Activated CD4-positive, alpha-beta memory T cell treated with anti-CD3 and anti-CD28 coated beads, Interleukin-2, amount 10 ng/mL, durations not matched to agents 7 days and 5 days (primary cell): Measurements from ENCODE around the gene TBXAS1. TPM values are rescaled to one million over a fixed set of nuclear protein-coding genes. Genes with fewer than 3 reads are reported as not detected.

Source experiments
- CTCF ChIA-PET: fragments of 350-600 bp; sonication (Branson Sonifier 250); formaldehyde crosslinking; loops from one replicate; lab custom pipeline; 2021; ENCODE audit warnings: antibody characterized with exemption, inconsistent platforms; lab: Charles Lee
- POLR2A ChIA-PET: fragments of 350-600 bp; sonication (Branson Sonifier 250); formaldehyde crosslinking; loops from one replicate; lab custom pipeline; 2021; ENCODE audit warnings: antibody characterized with exemption; lab: Charles Lee
- DNase-seq: peaks from one replicate; pipeline ENCODE4 v3.0.0-alpha.2; 2020
- H3K27ac Mint-ChIP-seq: one replicate; pipeline ENCODE4 v1.8.0; 2021; ENCODE audit warnings: mild to moderate bottlenecking, mixed read lengths
- H3K27me3 Mint-ChIP-seq: one replicate; pipeline ENCODE4 v1.8.0; 2021; ENCODE audit warnings: mixed read lengths
- H3K36me3 Mint-ChIP-seq: one replicate; pipeline ENCODE4 v1.8.0; 2021; ENCODE audit warnings: low read depth, mixed read lengths
- H3K4me1 Mint-ChIP-seq: one replicate; pipeline ENCODE4 v1.8.0; 2021; ENCODE audit warnings: mixed read lengths
- H3K4me3 Mint-ChIP-seq: one replicate; pipeline ENCODE4 v1.8.0; 2021; ENCODE audit warnings: mild to moderate bottlenecking, mixed read lengths
- H3K9me3 Mint-ChIP-seq: one replicate; pipeline ENCODE4 v1.8.0; 2021; ENCODE audit warnings: mixed read lengths
- total RNA-seq, 2 experiments: library from RNA; stranded (reverse); gene quantifications; one replicate each; pipeline ENCODE4 v1.2.3, GENCODE V29; 2021

Gene TBXAS1
- total RNA-seq: 10 to 100 TPM; 27.4 to 28.7 TPM

DNA sequence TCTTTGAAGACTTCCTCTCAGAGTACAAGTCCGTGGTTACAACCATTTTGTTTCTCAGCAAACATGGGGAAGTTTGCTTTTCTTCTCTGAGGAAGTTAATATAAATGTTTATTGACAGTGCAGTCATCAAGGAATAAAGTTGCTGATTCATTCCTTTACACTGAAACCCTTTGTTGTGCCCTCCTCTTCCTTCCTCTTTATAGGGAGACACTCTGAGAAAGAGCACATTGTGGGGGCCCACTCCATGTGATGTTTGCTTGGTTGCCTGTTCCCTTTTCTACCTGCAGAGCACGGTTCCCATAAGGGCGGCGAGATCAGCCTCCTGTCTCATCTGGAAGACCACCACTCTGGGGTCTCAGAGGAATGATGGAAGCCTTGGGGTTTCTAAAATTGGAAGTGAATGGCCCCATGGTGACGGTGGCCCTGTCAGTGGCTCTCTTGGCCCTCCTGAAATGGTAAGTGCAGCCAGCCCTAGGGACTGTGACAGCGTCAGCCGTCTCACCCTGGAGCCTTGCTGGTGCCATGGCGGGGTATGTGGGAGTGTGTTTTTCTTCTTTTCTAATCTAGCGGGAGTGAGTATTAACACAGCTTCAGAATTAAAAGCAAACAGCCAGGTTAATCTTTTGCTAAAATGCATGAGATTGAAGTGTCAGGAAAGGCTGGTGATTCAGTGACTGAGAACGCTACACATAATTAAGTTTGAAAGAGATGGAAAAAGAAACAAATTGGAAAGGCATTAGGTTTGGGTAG is at the start of gene TBXAS1:
Gene TBXAS1, plus strand, starts transcription at position 240 of the 750 bp plus-strand sequence. Its CDS starts 127 bp downstream, at position 367.
- Mint-ChIP-seq H3K36me3 (peaks cover 33% of the 10 kb centered on the region), H3K27me3 (peaks cover 16% of the 10 kb centered on the region), H3K9me3 (peaks cover 19% of the 10 kb centered on the region), H3K4me1 (peaks cover 28% of the 10 kb centered on the region), H3K27ac (peak within 1 kb of the TSS; percentile 90), H3K4me3 (peak within 1 kb of the TSS; percentile 81)
- ChIA-PET CTCF (interaction anchor here (1.9 kb wide), 1 partner anchor 210 kb away, joined by 7 read pairs; no protein-coding TSS in a partner anchor), POLR2A (interaction anchor here (1.3 kb wide), 1 partner anchor 470 kb away, joined by 3 read pairs; the partner anchor contains the start of gene LUC7L2)
- peak; percentile 39 for DNase-seq

DNA sequence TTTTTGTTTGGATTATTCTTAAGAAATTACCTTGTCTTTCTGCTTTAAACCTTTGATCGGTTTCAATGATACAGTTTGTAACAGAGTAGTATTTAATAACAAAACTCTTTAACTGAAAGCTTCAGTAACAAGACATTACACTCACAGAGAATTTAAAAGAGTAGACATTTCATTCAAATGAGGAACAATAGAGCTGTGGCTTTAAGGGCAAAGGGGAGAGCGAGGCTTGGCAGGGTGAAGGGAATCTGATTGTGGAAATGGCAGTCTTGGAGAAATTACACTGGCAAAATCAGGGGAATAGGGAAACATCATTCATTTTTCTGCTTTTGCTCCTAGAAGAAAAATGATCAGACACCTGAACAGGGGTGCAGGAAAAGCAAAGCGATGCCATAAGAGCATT is 46.1 kb upstream of the TBXAS1 start:
- POLR2A ChIA-PET: no interaction called here

DNA sequence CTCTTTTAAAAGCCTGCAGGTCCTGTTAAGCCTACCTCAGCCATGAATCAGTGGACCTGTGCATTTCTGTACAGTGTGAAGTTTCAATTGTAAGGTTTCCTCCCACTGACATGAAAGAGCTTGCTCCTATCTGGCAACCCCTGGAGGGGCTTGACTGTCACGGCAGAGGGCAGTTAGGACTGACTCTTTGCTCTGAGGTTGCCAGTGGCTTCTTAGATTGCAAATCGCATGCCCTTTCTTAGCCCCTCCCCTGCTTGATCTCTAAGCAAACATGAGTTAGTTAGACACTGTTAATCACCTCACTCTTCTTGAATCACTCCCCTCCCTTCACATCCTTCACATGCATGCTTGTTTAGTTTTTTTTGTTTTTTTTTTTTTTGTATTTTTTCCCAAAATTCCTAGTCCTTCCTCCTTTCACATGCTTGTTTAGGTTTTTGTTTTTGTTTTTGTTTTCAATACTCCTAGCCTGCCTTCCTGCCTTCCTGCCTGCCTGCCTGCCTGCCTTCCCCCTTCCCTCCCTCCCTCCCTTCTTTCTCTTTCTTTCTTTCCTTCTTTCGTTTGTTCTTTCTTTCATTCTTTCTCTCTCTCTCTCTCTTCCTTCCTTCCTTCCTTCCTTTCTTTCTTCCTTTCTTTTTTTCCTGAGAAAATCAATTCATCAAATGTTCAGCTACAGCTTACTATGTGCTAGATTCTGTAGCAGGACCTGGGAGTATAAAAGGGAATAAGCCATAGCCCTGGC is 45.2 kb upstream of the TBXAS1 start:
- Mint-ChIP-seq H3K27me3 (peaks cover 23% of the 10 kb centered on the region), H3K36me3 (no peaks in the 10 kb centered on the region), H3K27ac (no peak overlapping the region), H3K4me1 (peaks cover 4% of the 10 kb centered on the region), H3K9me3 (no peaks in the 10 kb centered on the region), H3K4me3 (no peak overlapping the region)
- ChIA-PET CTCF (no interaction called here), POLR2A (interaction anchor here (0.6 kb wide), 1 partner anchor 347 kb away, joined by 3 read pairs; no protein-coding TSS in a partner anchor)
- no peak for DNase-seq

More for the DNA sequence above, 46.1 kb upstream of the TBXAS1 start:
- CTCF ChIA-PET: no interaction called here
- no peaks in the 10 kb centered on the region for H3K36me3 Mint-ChIP-seq
- H3K4me1 Mint-ChIP-seq: peaks cover 9% of the 10 kb centered on the region
- no peaks in the 10 kb centered on the region for H3K9me3 Mint-ChIP-seq
- no peak for DNase-seq
- H3K27ac Mint-ChIP-seq: no peak overlapping the region
- H3K4me3 Mint-ChIP-seq: no peak overlapping the region
- peaks cover 27% of the 10 kb centered on the region for H3K27me3 Mint-ChIP-seq

DNA sequence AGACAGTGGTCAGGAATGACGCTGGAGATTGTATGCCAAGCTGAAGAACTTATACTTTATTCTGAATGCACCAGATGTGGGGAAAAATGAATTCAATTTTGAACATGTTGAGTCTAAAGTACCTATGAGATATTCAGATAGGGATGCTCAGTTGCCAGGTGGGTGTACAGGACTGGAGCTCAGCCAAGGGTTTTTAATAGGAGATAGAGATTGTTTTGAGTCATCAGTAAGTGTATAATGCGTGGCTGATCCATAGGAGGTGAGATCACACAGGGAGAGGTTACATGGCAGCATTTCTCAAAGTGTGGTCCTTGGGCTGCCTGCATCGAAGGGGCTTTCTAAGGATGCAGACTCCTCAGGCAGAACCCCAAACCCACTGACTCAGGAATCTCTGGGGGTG is 44.4 kb upstream of the TBXAS1 start:
- H3K9me3 Mint-ChIP-seq: no peaks in the 10 kb centered on the region
- POLR2A ChIA-PET: no interaction called here
- no peak overlapping the region for H3K4me3 Mint-ChIP-seq
- no peaks in the 10 kb centered on the region for H3K4me1 Mint-ChIP-seq
- CTCF ChIA-PET: no interaction called here
- no peak overlapping the region for H3K27ac Mint-ChIP-seq
- H3K27me3 Mint-ChIP-seq: peaks cover 15% of the 10 kb centered on the region
- no peaks in the 10 kb centered on the region for H3K36me3 Mint-ChIP-seq
- DNase-seq: no peak

DNA sequence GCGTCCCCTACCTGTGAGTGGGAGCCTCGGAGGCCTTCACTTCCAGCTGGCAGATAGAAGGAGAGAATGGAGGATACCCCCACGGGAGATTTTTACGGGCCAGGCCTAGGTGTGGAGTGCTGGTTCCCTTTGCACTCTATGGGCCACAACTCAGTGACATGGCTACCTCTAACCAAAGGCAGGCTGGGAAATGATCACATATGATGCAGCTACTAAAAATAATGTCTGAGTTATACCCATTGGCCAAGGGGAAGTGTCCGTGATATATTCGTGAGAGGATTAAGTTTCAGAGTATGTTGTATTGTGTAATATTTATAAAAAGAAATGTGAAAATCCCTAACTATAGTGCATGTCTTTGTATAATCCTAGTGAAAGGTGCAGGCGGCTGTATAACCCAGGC is 37.7 kb upstream of the TBXAS1 start:
- POLR2A ChIA-PET: no interaction called here
- no peak for DNase-seq

DNA sequence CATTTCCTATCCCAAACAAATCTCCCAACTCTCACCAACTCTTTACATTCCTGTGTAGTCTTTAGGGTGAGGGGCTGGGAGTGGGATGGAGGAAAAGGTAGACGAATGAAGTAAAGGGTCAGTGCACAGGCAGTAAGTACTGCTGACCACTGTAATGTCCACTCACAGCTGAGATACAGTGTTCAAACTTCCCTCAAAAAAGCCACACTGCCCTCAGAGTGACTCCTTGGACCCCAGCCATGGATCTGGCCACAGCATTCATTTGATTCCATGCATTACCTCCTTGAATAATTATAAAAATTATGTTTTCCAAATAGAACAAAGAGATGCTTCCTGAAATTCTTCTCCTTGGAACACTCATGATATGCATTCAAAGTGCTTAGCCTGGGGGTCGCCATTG is 31.5 kb upstream of the TBXAS1 start:
- no peak for DNase-seq
- H3K27ac Mint-ChIP-seq: no peak overlapping the region
- peaks cover 20% of the 10 kb centered on the region for H3K4me1 Mint-ChIP-seq
- CTCF ChIA-PET: no interaction called here
- H3K4me3 Mint-ChIP-seq: no peak overlapping the region
- H3K9me3 Mint-ChIP-seq: peaks cover 5% of the 10 kb centered on the region
- POLR2A ChIA-PET: no interaction called here
- H3K36me3 Mint-ChIP-seq: peaks cover 5% of the 10 kb centered on the region
- H3K27me3 Mint-ChIP-seq: peaks cover 3% of the 10 kb centered on the region

More for the DNA sequence above, 37.7 kb upstream of the TBXAS1 start:
- H3K27ac Mint-ChIP-seq: no peak overlapping the region
- peaks cover 7% of the 10 kb centered on the region for H3K27me3 Mint-ChIP-seq
- CTCF ChIA-PET: no interaction called here
- H3K36me3 Mint-ChIP-seq: peaks cover 3% of the 10 kb centered on the region
- no peaks in the 10 kb centered on the region for H3K4me1 Mint-ChIP-seq
- no peak overlapping the region for H3K4me3 Mint-ChIP-seq
- peaks cover 3% of the 10 kb centered on the region for H3K9me3 Mint-ChIP-seq

DNA sequence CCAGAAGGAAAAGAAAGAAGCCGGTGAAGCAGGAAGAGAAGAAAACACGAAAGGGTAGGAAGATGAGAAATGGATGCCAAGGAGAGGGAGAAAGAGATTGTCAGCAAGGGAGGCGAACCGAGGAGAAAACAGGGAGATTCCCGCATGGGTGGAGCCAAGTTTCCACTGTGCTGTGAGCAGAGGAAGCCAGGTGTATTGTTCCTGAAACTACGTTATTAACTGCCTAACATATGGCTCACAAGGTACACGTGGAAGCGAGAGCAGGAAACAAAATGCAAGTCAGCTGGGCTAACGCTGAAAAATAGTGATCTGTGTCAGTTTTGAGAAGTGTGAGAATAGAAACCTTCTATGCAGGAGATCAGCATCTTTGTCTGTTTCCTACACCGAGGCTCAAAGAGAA is 30.8 kb upstream of the TBXAS1 start:
- H3K9me3 Mint-ChIP-seq: peaks cover 11% of the 10 kb centered on the region
- H3K27me3 Mint-ChIP-seq: peaks cover 8% of the 10 kb centered on the region
- ChIA-PET POLR2A (no interaction called here), CTCF (no interaction called here)
- peaks cover 10% of the 10 kb centered on the region for H3K36me3 Mint-ChIP-seq
- no peak overlapping the region for H3K4me3 Mint-ChIP-seq
- H3K4me1 Mint-ChIP-seq: peaks cover 20% of the 10 kb centered on the region
- H3K27ac Mint-ChIP-seq: no peak overlapping the region
- no peak for DNase-seq

DNA sequence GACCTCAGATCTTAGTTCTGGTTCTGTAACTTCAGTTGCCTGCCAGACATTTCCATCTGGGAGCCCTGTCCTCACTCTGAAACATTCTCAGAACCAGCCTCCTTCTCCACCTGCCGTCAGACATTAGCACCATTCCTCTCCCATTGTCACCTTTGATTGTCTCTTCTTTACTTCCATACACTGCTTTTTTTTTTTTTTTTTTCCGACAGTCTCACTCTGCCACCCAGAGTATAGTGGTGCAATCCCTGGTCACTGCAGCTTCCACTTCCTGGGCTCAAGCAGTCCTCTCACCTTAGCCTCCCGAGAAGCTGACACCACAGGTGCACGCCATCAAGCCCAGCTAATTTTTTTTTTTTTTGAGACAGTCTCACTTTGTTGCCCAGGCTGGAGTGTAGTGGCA is 30.2 kb upstream of the TBXAS1 start:
- no peak for DNase-seq
- POLR2A ChIA-PET: no interaction called here
- H3K4me3 Mint-ChIP-seq: no peak overlapping the region
- H3K9me3 Mint-ChIP-seq: peaks cover 11% of the 10 kb centered on the region
- H3K36me3 Mint-ChIP-seq: peaks cover 12% of the 10 kb centered on the region
- CTCF ChIA-PET: interaction anchor here (0.6 kb wide), 1 partner anchor 422 kb away, joined by 4 read pairs; no protein-coding TSS in a partner anchor
- H3K4me1 Mint-ChIP-seq: peaks cover 20% of the 10 kb centered on the region
- H3K27ac Mint-ChIP-seq: no peak overlapping the region
- H3K27me3 Mint-ChIP-seq: peaks cover 8% of the 10 kb centered on the region

DNA sequence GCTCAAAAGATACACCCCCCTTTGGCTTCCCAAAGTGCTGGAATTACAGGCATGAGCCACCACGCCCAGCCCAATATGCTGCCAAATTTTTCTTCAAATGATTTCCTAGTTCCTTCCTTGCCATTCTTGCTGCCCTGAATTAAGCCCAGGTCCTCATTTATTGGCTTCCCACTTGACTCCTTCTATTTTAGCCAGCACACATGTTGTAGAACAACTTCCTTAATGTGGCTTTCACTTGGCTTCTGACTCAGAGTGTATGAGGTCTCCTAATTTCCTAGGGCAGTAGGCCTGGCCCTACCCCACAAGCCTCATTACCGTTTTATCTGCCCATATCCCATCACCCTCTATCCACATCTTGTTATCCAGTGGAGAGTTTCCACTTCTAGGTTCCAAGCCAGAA is 29.5 kb upstream of the TBXAS1 start:
- ChIA-PET POLR2A (no interaction called here), CTCF (interaction anchor here (0.6 kb wide), 1 partner anchor 198 kb away, joined by 5 read pairs; no protein-coding TSS in a partner anchor)
- Mint-ChIP-seq H3K4me3 (no peak overlapping the region), H3K4me1 (peaks cover 20% of the 10 kb centered on the region), H3K9me3 (peaks cover 11% of the 10 kb centered on the region), H3K27me3 (peaks cover 8% of the 10 kb centered on the region), H3K27ac (no peak overlapping the region), H3K36me3 (peaks cover 12% of the 10 kb centered on the region)
- DNase-seq: no peak

DNA sequence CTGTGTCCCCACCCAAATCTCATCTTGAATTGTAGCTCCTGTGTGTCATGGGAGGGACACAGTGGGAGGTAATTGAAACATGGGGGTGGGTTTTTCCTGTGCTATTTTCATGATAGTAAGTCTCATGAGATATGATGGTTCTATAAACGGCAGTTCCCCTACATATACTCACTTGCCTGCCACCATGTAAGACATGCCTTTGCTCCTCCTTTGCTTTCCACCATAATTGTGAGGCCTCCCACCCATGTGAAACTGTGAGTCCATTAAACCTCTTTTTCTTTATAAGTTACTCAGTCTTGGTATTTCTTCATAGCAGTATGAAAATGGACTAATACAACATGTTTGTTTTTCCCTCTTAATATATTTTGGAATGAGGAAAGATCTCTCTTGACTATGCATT is 24.5 kb upstream of the TBXAS1 start:
- no peak for DNase-seq
- H3K27ac Mint-ChIP-seq: no peak overlapping the region
- H3K4me3 Mint-ChIP-seq: no peak overlapping the region
- ChIA-PET POLR2A (no interaction called here), CTCF (no interaction called here)
- H3K27me3 Mint-ChIP-seq: peaks cover 7% of the 10 kb centered on the region
- peaks cover 7% of the 10 kb centered on the region for H3K4me1 Mint-ChIP-seq
- peaks cover 9% of the 10 kb centered on the region for H3K36me3 Mint-ChIP-seq
- peaks cover 7% of the 10 kb centered on the region for H3K9me3 Mint-ChIP-seq

DNA sequence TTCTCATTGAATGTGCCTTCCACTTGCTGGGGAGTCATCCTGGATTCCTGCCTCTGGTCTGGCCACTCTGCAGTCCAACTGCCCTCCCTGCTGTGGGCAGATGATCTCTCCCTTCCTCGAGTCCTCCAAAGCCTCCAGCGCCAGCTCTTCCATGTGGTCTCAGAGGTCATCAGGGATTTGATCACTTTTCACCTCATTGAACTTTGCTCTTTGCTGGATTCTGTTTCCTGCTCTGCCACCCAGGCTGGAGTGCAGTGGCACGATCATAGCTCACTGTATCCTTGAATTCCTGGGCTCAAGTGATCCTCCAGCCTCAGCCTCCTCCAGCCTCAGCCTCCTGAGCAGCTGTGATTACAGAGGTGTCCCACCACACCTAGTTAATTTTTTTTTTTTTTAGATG is 22.1 kb upstream of the TBXAS1 start:
- POLR2A ChIA-PET: no interaction called here
- CTCF ChIA-PET: no interaction called here
- Mint-ChIP-seq H3K4me3 (no peak overlapping the region), H3K4me1 (peaks cover 3% of the 10 kb centered on the region), H3K27ac (no peak overlapping the region), H3K36me3 (peaks cover 9% of the 10 kb centered on the region), H3K27me3 (peaks cover 7% of the 10 kb centered on the region), H3K9me3 (peaks cover 7% of the 10 kb centered on the region)
- DNase-seq: no peak

DNA sequence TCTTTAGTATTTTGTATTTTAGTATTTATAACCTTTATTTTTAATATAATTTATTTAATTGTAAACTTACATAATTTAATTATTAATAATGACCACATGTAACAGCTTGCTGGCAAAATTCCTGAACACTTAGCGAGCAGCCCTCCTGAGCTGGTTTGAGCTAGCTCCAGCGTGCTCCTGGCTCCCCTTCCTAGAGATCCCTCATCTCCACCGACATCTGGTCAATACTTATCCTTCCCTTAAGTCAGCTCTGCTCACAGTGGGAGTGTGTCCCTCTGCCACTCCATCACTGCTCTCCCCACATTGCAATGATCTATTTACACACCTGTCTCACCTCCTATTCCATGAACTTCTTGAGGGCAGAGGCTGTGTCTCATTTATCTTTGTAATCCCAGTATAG is 20.6 kb upstream of the TBXAS1 start:
- CTCF ChIA-PET: no interaction called here

DNA sequence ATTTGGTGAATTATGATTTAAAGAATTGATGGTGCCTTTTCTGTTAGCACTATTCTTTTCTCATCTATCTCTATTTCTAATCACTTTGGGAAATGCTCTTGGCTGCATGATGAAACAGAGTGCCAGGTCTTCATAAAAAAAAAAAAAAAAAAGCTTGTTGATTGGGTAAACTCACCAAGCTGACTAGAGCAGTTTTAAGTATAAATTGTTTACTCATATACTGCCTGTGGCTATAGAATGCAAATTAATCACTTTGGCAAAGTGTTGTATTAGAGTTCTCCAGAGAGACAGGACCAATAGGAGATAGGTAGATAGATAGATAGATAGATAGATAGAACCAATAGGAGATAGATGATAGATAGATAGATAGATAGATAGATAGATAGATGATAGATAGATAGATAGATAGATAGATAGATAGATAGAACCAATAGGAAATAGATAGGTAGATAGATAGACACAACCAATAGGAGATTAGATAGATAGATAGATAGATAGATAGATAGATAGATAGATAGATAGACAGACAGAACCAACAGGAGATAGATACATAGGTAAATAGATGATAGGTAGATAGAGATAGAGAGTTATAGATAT is 20.1 kb upstream of the TBXAS1 start:
- H3K27ac Mint-ChIP-seq: no peak overlapping the region
- H3K4me1 Mint-ChIP-seq: peaks cover 8% of the 10 kb centered on the region
- POLR2A ChIA-PET: no interaction called here
- H3K27me3 Mint-ChIP-seq: peaks cover 2% of the 10 kb centered on the region
- no peak overlapping the region for H3K4me3 Mint-ChIP-seq
- H3K9me3 Mint-ChIP-seq: no peaks in the 10 kb centered on the region
- CTCF ChIA-PET: interaction anchor here (1.8 kb wide), 1 partner anchor 194 kb away, joined by 8 read pairs; no protein-coding TSS in a partner anchor
- DNase-seq: no peak
- no peaks in the 10 kb centered on the region for H3K36me3 Mint-ChIP-seq

More for the DNA sequence above, 20.6 kb upstream of the TBXAS1 start:
- POLR2A ChIA-PET: no interaction called here
- Mint-ChIP-seq H3K36me3 (peaks cover under 1% of the 10 kb centered on the region), H3K27me3 (peaks cover 2% of the 10 kb centered on the region), H3K4me1 (peaks cover 4% of the 10 kb centered on the region), H3K9me3 (no peaks in the 10 kb centered on the region), H3K27ac (no peak overlapping the region), H3K4me3 (no peak overlapping the region)
- DNase-seq: no peak
